Hepatocyte (in vitro differentiated cells): ENCODE data around the gene ANKS1B. TPM values are rescaled to one million over a fixed set of nuclear protein-coding genes. Genes with fewer than 3 reads are reported as not detected.

Experiments
- DNase-seq: peaks from one replicate; pipeline ENCODE4 v3.0.0-alpha.2; 2016; ENCODE audit warnings: low spot score
- H2AFZ ChIP-seq: fragments of 200-600 bp; sonication (generic); 2 replicates; pipeline ENCODE4 v1.6.0; 2016; ENCODE audit warnings: antibody characterized with exemption, mild to moderate bottlenecking
- H3K27ac ChIP-seq: fragments of 200-600 bp; sonication (generic); 2 replicates; pipeline ENCODE4 v1.5.1; 2016; ENCODE audit warnings: mild to moderate bottlenecking
- H3K27me3 ChIP-seq: fragments of 200-600 bp; sonication (generic); 2 replicates; pipeline ENCODE4 v1.6.1; 2016
- H3K36me3 ChIP-seq: fragments of 200-600 bp; sonication (generic); replicated peaks from 2 replicates; pipeline ENCODE4 v1.5.1; 2016; ENCODE audit warnings: low read depth; ENCODE audit not compliant: insufficient read depth
- H3K4me1 ChIP-seq: fragments of 200-600 bp; sonication (generic); 2 replicates; pipeline ENCODE4 v1.5.1; 2016; ENCODE audit warnings: mild to moderate bottlenecking, moderate library complexity; ENCODE audit not compliant: insufficient read depth
- H3K4me2 ChIP-seq: fragments of 200-600 bp; sonication (generic); 2 replicates; pipeline ENCODE4 v1.6.0; 2016
- H3K4me3 ChIP-seq: fragments of 200-600 bp; sonication (generic); 2 replicates; pipeline ENCODE4 v1.5.1; 2016; ENCODE audit warnings: mild to moderate bottlenecking
- H3K79me2 ChIP-seq: fragments of 200-600 bp; sonication (generic); 2 replicates; pipeline ENCODE4 v1.6.0; 2017; ENCODE audit warnings: mild to moderate bottlenecking
- H3K9me2 ChIP-seq: fragments of 200-600 bp; sonication (generic); replicated peaks from 2 replicates; pipeline ENCODE4 v1.6.0; 2017; ENCODE audit warnings: mild to moderate bottlenecking; ENCODE audit not compliant: insufficient read depth
- H3K9me3 ChIP-seq: fragments of 200-600 bp; sonication (generic); 2 replicates; pipeline ENCODE4 v1.5.1; 2016; ENCODE audit warnings: low read depth, mild to moderate bottlenecking
- H4K20me1 ChIP-seq: fragments of 200-600 bp; sonication (generic); 2 replicates; pipeline ENCODE4 v1.6.0; 2016; ENCODE audit warnings: mild to moderate bottlenecking; ENCODE audit not compliant: insufficient read depth, poor library complexity, severe bottlenecking
- CTCF ChIP-seq: fragments of 200-600 bp; sonication (generic); IDR thresholded peaks from 2 replicates; pipeline ENCODE4 v1.5.1; 2016; ENCODE audit warnings: antibody characterized with exemption, mild to moderate bottlenecking; ENCODE audit not compliant: poor library complexity
- EZH2 ChIP-seq: fragments of 200-600 bp; sonication (generic); IDR thresholded peaks from 2 replicates; pipeline ENCODE4 v1.6.1; 2016; ENCODE audit warnings: antibody characterized with exemption, mild to moderate bottlenecking, borderline replicate concordance
- EZH2phosphoT487 ChIP-seq: fragments of 200-600 bp; sonication (generic); IDR thresholded peaks from one replicate; pipeline ENCODE4 v1.6.1; 2018; ENCODE audit warnings: antibody characterized with exemption, mild to moderate bottlenecking, low read depth, moderate library complexity; ENCODE audit not compliant: unreplicated experiment, severe bottlenecking
- WGBS: methylation state at CpG from one replicate; pipeline ENCODE4 v1.1.6; 2016; ENCODE audit warnings: low lambda C conversion rate; ENCODE audit errors: missing lambda C conversion rate; 5-methylcytosine and 5-hydroxymethylcytosine counted together
- polyA plus RNA-seq: library from polyadenylated mRNA; unstranded; fragments of >200 nt; fragmentation: Nextera tagmentation; extraction: Ambion mirVana; gene quantifications from 2 replicates; pipeline ENCODE4 v1.2.1, GENCODE V29; 2016
- total RNA-seq: library from RNA; depleted of rRNA; stranded (reverse); fragments of >200 nt; gene quantifications from 2 replicates; pipeline ENCODE4 v1.2.3, GENCODE V29; 2014

ANKS1B gene
- total and polyA plus RNA-seq, 2 experiments from 2014 or later: 1.6 to 2.2 TPM

GRCh38 chr12:98998697-98999299 lies 985.9 kb downstream of the ANKS1B start:
- 26% methylated on average over 6 of the region's 6 CpGs for WGBS
- Histone ChIP-seq H3K4me3 (no peak overlapping the region), H2AFZ (no peak overlapping the region), H3K9me3 (no peaks in the 10 kb centered on the region), H3K27me3 (peaks cover 3% of the 10 kb centered on the region), H3K27ac (no peak overlapping the region), H4K20me1 (no peaks in the 10 kb centered on the region), H3K79me2 (no peaks in the 10 kb centered on the region), H3K36me3 (no peaks in the 10 kb centered on the region), H3K9me2 (no peaks in the 10 kb centered on the region), H3K4me1 (no peaks in the 10 kb centered on the region), H3K4me2 (no peak overlapping the region)
- TF ChIP-seq EZH2phosphoT487 (no peak), CTCF (peak; percentile 85)
- peak; percentile 61 for DNase-seq

- no peak for DNase-seq
- WGBS: 67% methylated on average over 1 of the region's 1 CpG
- no peaks in the 10 kb centered on the region for H3K9me3 ChIP-seq
Measured at GRCh38 chr12:98997899-98998298, 986.8 kb downstream of the ANKS1B start.

GRCh38 chr12:98990648-98991047 lies 994.1 kb downstream of the ANKS1B start:
- H3K4me3 ChIP-seq: no peak overlapping the region
- no peaks in the 10 kb centered on the region for H3K9me2 ChIP-seq
- WGBS: 91% methylated on average over 3 of the region's 3 CpGs
- H4K20me1 ChIP-seq: no peaks in the 10 kb centered on the region
- H3K36me3 ChIP-seq: no peaks in the 10 kb centered on the region
- no peaks in the 10 kb centered on the region for H3K4me1 ChIP-seq
- H3K27me3 ChIP-seq: no peaks in the 10 kb centered on the region
- no peak overlapping the region for H3K4me2 ChIP-seq
- no peaks in the 10 kb centered on the region for H3K79me2 ChIP-seq
- H3K9me3 ChIP-seq: no peaks in the 10 kb centered on the region
- no peak overlapping the region for H3K27ac ChIP-seq
- H2AFZ ChIP-seq: no peak overlapping the region
- TF ChIP-seq CTCF (no peak), EZH2 (no peak)
- no peak for DNase-seq

More at GRCh38 chr12:98997899-98998298, 986.8 kb downstream of the ANKS1B start:
- H2AFZ ChIP-seq: no peak overlapping the region
- H4K20me1 ChIP-seq: no peaks in the 10 kb centered on the region
- no peak overlapping the region for H3K4me3 ChIP-seq
- no peaks in the 10 kb centered on the region for H3K36me3 ChIP-seq
- H3K27me3 ChIP-seq: no peaks in the 10 kb centered on the region
- TF ChIP-seq CTCF (no peak), EZH2 (no peak), EZH2phosphoT487 (no peak)
- H3K9me2 ChIP-seq: no peaks in the 10 kb centered on the region
- H3K79me2 ChIP-seq: no peaks in the 10 kb centered on the region
- H3K4me2 ChIP-seq: no peak overlapping the region
- no peaks in the 10 kb centered on the region for H3K4me1 ChIP-seq
- no peak overlapping the region for H3K27ac ChIP-seq

GRCh38 chr12:98985156-98985555 lies 999.6 kb downstream of the ANKS1B start:
- Histone ChIP-seq H4K20me1 (no peaks in the 10 kb centered on the region), H3K27me3 (no peaks in the 10 kb centered on the region), H2AFZ (no peak overlapping the region), H3K4me2 (no peak overlapping the region), H3K9me3 (no peaks in the 10 kb centered on the region), H3K4me1 (no peaks in the 10 kb centered on the region), H3K79me2 (no peaks in the 10 kb centered on the region), H3K9me2 (no peaks in the 10 kb centered on the region), H3K36me3 (no peaks in the 10 kb centered on the region), H3K4me3 (no peak overlapping the region), H3K27ac (no peak overlapping the region)
- TF ChIP-seq EZH2phosphoT487 (no peak), EZH2 (no peak), CTCF (no peak)
- no peak for DNase-seq
- WGBS: 83% methylated on average over 2 of the region's 2 CpGs
